ENCODE measurements around the gene USP6NL.
A peak's percentile ranks its signal among the peaks of the same experiment; 100 is the strongest.
"Not testable (repeated sequence)": the region's sequence is repeated elsewhere in the genome, so short reads cannot be mapped to it uniquely, and the experiment has no call there.

The USP6NL gene

DNA sequence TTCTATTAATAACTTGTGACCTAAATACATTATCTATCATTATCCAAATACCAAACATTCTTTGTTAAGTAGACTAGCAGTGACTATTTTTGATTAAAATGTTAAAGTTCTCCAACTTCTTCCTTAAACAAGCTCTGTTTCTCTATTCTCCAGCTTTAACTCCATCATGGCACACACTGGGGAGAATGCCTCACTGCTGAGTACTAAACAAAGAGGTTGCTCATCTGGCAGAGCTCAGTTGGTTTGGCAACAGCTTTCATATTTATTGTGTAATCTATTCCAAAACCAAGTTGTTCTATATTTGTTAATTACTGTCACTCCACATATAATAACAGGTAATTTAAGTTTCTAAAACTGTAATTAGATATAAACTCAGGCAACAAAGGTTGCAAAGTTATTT is 89.6 kb downstream of the USP6NL start:
- DNase-seq (ENCODE audit: extremely low read depth in 1 of 2, low read depth in 1 of 2) = no peak

DNA sequence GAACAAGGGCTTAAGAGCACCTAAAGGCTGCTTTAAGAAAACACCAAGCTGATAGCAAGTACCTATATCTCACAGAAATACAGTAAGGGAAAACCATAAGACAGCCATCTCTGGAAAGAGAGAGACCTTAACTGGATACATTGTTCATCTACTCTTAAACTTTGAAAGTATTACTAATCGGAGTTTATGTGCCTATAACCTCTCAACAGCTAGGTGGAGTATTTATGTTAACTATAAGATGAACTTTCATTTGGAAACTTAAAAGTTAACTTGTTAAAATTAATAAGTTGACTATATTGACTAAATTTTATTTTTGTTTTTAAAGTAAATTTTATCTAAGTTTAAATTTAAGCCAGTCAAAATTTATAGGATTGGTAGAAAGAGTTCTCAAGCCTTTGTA is 90.6 kb downstream of the USP6NL start:
- DNase-seq (ENCODE audit: extremely low read depth in 1 of 2, low read depth in 1 of 2) = no peak

DNA sequence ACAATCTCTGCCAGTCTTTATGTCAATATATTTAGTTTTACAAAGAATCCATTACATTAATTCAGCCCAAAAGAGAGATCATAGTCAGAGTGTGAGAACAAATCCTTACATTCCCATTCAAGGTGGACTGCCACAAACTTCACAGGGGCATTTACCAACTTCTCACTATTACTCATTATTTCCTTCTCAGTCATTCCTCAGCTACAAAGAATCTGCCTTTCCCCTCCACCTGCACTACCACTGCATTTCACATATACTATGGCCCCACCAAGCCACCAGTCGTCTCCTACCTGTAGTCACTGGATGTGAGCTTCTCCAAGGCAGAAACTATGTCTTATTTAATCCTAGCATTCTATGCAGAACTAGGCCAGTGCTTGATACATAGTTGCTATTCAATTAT is 94.3 kb downstream of the USP6NL start:
- DNase-seq (ENCODE audit: extremely low read depth in 1 of 2, low read depth in 1 of 2) = no peak

DNA sequence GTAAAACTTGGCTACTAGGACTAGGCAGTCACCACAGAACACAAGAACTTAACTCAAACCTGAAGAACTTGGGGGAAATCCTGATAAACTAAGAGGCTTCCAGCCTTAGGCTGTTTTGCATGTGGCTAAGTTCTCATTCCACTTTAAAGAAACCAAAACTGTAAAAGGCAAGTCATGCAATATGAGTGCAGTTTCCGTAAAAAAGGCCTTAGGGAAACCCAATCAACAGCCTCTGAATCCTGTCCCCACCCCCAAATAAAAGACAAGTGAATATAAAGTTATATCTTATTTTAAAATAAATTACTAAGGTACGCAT is 95.1 kb downstream of the USP6NL start:
- no peak for DNase-seq (ENCODE audit: extremely low read depth in 1 of 2, low read depth in 1 of 2)

DNA sequence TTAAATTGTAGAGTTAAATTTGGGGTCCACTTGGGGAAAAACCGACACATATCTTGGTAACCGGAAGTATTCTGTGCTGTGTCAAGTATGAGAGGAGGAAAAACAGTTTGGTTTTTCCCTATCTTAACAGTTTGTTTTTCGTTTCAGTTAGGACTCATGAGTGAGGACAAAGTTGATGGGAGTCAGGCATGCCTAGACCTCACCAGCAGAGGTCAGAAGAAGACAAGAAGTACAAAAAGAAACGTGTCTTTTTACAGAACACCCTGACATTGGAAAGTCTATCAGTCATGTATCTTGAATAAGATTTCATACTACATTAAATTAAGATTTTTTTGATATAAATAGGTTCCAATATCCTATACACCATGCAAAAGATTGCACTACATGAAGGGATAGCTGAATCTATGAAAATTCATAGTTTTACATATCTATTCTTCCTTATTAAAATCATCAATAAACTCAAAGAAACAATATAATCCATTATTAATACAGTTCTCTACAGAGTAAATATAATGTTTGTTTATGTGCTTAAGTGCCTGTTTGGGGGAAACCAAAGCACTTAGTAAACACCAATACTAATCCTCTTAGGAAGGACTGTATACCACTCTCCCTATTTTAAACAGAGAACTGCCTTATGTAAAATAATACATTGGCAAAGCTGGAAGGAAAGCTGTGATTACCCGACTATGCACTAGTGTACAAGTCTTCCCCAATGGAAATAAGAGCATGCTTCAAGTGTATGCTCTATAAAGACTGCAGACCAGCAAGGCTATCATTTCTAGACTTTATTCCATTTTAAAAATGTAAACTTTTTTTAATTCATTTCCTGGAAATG is 95.6 kb downstream of the USP6NL start:
- no peak for DNase-seq (ENCODE audit: extremely low read depth in 1 of 2, low read depth in 1 of 2)

DNA sequence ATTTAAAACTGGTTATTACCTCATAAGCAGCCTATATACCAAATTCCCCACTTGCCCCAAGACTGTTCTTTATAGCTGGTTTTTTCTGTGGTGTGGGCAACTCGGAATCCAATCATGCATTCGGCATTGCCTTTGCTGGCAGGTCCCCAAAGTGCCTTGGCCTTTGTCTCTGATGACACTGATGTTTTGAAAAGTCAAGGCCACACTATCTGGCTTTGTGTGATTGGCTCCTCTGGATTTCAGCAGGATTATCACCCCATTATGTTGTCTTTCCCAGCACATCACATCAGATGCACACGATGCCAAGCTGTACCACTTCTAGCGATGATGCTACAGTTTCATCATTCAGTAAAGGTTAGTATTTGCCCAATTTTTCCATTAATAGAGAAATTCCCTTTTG is 97.7 kb downstream of the USP6NL start:
- DNase-seq (ENCODE audit: extremely low read depth in 1 of 2, low read depth in 1 of 2) = no peak

DNA sequence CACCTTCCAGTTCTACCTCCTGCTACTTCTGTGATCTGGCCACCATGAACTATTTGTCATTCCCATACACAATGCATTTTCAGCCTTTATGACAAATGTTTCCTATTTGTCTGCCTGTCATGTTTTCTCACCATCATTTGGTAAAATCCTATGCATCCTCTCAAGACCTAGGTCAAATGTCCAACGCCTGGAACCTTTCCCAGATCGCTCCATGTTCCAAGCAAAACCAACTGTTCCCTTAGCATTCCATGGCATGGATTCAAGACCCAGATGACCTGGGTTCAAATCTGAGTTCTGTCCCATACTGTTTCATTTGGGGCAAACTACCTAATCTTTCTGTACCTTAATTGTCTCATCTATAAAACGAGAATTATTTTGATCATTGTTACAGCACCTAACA is 98.9 kb downstream of the USP6NL start:
- DNase-seq (ENCODE audit: extremely low read depth in 1 of 2, low read depth in 1 of 2) = no peak

DNA sequence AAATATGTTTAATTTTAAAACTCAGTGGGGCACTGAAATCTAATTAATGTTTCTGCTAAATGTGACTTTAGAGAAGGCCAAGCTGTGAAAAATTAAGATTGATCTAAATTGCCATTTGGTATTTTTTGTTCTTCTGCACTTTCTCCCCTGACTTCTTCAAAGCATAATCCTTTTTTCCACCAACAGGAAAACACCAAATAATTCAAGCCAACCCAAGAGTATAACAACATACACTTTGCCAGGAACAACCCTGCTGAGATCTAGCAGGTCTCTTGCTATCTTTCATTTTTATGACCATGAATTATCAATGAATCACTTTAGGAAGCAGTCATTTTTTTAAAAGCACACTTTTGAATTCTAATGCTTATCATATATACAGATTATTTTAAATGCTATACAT is 100.1 kb downstream of the USP6NL start:
- DNase-seq (ENCODE audit: extremely low read depth in 1 of 2, low read depth in 1 of 2) = no peak

DNA sequence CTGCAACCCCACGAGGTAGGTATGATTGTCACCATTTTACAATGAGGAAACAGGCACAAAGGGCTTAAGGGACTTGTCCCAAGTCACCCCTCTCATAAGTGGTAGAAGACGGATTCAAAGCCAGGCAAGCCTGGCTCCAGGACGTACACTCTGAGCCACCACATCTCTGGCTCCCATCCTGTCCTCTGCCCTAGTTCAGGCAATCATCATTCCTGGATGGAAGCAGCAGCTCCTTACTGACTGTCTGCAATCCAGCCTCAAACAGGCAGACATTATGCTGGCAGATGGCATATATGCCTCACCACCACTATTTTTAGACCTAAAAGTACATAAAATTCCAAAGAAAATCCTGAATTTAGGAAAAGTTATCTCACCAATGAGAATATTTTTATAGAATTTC is 100.7 kb downstream of the USP6NL start:
- no peak for DNase-seq (ENCODE audit: extremely low read depth in 1 of 2, low read depth in 1 of 2)

DNA sequence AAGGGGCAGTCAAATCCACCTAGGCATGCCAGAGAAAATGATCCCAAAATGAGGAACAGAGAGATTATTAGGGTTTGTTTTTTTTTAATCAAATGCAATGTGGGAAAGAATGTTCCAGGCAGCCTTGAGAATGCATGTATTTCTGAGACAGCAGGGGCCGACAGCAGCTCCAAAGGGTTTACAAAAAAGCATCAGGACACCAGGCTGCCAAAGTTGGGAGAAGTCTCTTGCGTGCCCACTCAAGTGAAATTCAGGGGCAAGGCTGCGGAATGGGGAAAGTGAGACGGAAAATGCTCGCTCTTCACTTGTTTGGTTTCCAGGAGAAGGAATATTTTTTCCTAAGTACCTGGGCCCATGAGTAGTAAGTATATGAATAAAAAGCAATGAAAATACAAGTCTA is 101.2 kb downstream of the USP6NL start:
- no peak for DNase-seq (ENCODE audit: extremely low read depth in 1 of 2, low read depth in 1 of 2)

DNA sequence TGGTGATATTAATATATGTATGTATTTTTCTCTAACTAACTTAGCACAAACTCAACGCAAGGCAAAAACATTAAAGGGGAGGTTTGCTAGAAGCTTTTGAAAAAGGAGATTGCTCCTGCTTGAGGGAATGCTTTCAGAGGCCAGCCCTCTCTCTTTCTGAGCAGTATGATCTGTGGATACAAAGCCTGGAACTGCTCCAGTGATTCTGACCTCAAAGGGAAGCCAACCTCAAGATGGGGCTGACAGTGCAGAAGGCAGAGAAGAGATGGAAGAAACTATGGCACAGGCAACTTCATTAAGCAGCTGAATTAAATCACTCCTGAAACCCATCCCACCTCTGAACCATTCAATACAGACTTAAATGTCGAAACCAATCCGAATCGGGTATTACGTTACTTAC is 102.4 kb downstream of the USP6NL start:
- DNase-seq (ENCODE audit: extremely low read depth in 1 of 2, low read depth in 1 of 2) = no peak

DNA sequence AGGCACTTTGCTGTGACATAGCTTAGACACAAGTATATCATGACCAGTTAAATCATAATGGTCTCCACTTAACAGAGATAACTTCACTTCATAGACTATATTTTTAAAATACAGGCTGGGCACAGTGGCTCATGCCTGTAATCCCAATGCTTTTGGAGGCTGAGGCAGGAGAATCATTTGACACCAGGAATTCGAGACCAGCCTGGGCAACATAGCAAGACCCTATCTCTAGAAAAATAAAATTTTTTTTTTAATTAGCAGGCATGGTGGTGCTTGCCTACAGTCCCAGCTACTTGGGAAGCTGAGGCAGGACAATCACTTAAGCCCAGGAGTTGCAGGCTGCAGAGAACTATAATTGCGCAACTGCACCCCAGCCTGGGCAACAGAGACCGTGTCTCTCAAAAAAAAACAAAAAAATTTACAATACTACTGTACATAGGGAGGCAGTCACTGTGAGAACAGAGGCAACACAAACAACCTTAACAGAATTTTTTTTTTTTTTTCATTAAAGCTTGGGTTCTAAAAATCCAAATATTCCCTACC is 105.1 kb downstream of the USP6NL start:
- DNase-seq (ENCODE audit: extremely low read depth in 1 of 2, low read depth in 1 of 2) = no peak

DNA sequence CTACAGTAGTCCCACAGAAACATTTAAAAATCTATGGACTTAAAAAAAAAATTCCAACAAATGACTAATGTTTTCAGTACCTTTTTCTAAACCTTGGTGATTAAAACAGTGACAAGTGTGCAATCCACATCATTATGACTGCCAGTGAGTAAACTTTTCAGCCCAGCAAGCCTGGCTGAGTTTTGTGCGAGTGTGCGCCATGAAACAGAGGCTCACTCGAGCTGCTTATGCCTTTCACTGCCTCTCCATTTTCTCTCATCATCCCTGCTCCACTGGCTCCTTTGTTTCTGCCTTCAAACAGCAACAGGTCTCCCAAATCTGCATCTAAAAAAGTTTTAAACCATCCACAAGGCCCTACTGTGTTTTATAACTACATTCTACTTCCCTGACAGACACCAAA is 105.8 kb downstream of the USP6NL start:
- peak in 1 of 2 donors; percentile 23 for DNase-seq (ENCODE audit: extremely low read depth in 1 of 2, low read depth in 1 of 2)

DNA sequence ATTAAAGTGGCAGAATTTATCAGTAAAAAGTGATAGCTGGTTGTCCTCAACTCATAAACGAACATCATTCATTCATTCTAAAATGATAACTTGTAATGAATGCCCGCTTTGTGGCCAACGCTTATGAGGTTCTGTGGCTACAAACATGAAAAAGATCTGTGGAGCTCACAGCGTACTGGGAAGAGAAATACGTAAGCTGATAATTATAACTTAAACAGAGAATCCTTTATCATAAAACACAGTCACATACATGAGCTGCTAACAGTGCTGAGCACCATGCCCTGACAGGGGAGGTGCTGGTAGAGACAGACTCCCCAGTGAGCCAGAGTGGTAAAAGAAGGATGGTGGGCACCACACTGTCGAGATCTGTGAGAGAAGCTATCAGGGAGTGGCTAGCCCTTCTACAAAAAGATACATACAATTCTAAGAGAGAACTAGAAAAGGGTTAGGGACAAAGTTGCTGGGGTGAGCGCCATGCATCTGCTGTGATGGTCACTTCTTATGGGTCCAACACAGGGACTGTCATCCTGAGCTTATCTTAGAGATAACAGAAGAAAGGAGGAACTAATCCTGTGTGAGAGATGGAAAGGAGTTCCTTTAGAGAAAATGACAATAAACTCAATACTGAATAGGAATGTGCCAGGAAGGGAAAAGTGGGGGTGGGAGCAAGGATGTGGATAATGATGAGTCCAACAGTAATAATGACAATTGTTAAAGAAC is 106.7 kb downstream of the USP6NL start:
- DNase-seq (ENCODE audit: extremely low read depth in 1 of 2, low read depth in 1 of 2) = no peak

DNA sequence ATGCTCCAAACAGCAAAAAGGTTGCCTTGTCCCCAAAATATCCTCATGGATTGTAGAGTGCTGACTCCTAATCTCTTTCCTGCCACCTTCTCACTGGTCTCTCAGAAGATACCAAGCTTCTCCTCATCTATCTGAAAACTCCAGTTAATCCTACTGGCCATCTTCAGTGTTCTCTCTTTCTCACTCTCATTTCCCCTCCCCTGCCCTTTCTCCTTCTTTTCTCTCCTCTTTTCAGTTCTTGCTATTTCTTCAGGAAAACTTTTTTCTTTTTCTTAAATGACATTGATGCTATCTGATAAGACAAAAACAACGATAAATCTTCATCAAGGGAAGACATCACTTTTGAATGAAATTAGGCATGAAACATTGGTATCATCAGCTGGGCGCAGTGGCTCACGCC is 109.8 kb downstream of the USP6NL start:
- DNase-seq (ENCODE audit: extremely low read depth in 1 of 2, low read depth in 1 of 2) = no peak

DNA sequence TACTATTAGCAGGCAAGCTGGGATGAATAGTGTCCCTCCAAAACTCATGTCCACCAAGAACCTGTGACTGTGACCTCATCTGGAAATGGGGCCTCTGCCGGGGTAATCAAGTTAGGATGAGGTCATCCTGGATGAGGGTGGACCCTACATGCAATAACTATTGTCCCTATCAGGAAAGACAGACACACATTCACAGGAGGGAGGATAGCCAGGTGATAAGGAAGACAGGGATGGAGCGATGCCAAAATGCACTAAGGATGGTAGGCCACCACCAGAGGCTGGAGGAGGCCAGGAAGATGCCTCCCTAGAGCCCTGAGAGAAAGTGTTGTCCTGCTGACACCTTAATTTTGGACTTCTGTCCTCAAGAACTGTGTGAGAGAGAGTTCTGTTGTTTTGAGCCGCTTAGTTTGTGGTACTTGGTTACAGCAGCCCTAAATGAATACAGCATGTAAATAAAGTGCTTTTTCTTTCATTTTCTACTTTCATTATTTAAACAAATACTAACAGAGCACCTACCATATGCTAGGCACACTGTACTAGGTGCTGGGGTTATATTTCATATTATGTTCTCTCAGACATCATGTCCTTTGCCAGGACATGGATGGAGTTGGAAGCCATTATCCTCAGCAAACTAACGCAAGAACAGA is 111.9 kb downstream of the USP6NL start:
- DNase-seq (ENCODE audit: extremely low read depth in 1 of 2, low read depth in 1 of 2) = no peak

DNA sequence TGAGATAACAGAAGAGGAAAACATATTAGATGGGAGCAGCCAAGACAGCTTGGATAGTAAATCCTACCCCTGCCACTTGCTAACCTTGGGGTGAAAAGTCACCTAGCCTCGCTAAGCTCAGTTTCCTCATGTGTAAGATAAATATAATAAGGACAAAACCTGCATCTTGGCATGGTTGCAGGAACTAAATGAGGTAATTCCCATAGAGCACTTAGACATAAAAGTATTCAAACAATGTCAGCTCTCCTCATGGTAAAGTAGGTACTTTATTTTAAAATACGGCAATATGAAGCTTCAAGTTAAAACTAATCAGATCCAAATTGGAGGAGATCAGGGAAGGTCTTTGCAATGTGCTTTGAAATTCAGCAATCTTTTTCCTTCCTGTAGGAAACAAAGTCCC is 113.1 kb downstream of the USP6NL start:
- no peak for DNase-seq (ENCODE audit: extremely low read depth in 1 of 2, low read depth in 1 of 2)

DNA sequence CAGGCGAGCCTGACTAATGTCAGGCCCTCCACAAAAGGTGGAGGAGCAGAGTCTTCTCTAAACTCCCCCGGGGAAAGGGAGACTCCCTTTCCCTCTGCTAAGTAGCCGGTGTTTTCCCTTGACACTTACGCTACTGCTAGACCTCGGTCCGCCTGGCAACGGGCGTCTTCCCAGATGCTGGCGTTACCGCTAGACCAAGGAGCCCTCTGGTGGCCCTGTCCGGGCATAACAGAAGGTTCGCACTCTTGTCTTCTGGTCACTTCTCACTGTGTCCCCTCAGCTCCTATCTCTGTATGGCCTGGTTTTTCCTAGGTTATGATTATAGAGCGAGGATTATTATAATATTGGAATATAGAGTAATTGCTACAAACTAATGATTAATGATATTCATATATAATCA is 116.5 kb downstream of the USP6NL start:
- not testable (repeated sequence) for DNase-seq (ENCODE audit: extremely low read depth in 1 of 2, low read depth in 1 of 2)

DNA sequence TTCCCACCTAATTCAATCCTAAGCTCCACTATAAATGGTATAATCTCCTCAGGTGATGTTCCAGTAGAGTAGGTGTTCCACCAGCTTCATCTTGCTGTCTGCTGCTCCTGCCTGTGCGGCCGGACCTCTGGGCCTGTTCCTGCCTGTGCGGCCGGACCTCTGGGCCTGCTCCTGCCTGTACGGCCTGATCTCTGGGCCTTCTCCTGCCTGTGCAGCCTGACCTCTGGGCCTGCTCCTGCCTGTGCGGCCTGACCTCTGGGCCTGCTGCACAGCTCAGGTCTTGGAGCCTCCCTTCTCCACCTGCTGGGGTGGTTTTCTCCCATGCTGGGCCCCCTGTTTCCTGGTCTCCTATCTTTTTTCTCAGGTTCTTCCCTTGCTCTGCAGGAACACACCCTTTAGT is 117.8 kb downstream of the USP6NL start:
- DNase-seq (ENCODE audit: extremely low read depth in 1 of 2, low read depth in 1 of 2) = no peak

DNA sequence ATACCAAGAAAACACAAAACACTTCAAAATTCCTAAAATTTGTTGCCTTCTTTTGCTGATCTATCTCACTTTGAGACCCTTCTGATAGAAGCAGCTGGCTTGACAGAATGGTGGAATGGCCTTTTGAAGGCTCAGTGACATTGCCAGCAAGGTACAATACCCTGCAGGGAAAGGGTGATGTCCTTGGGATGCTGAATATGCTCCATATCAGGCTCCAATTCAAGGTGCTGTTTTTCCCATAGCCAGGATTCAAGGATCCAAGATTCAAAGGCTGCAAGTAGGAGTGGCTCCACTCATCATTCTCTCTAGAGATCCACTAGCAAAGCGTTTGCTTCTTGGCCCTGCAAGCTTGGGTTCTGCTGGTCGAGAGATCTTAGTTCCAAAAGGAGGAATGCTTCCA is 120.4 kb downstream of the USP6NL start:
- no peak for DNase-seq (ENCODE audit: extremely low read depth in 1 of 2, low read depth in 1 of 2)

DNA sequence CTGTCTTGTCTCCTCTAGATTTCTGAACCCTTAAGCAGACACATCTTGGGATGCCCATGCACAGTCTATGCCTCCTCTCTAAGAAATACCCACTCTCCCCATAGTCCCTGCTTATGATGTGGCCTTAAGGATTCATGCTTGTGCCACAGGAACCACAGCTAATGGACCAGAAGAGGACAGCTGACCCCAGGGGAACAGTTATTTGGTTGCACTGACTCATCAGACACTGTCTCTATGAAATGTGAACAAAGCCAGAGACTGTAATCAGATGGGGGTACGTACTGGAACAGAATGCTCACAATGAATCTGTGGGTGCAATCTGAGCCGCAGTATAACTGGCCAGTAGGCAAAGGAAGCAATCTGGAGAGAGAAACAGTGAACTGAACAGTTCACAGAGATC is 121.9 kb downstream of the USP6NL start:
- DNase-seq (ENCODE audit: extremely low read depth in 1 of 2, low read depth in 1 of 2) = no peak

DNA sequence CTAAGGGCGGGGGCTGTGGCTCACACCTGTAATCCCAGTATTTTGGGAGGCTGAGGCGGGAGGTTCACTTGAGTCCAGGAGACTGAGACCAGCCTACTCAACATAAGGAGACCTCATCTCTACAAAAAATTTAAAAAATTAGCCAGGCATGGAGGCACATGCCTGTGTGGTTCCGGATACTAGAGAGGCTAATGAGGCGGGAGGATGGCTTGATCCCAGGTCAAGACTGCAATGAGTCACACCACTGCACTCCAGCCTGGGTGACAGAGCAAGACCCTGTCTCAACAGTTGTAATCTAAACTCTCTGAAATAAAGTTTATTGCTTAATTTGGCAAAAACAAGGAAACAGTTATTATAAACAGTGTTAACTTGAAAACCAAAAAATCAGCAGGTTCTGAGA is 123.3 kb downstream of the USP6NL start:
- no peak for DNase-seq (ENCODE audit: extremely low read depth in 1 of 2, low read depth in 1 of 2)
